A549 (cell line): ENCODE data around the gene SGCD.

Experiments used
- BHLHE40 ChIP-seq: IDR thresholded peaks from 2 replicates; pipeline ENCODE4 v1.6.1; 2012; ENCODE audit warnings: low read depth, low read length, inconsistent platforms
- CEBPB ChIP-seq, 2 experiments: fragments of >200 bp in 1 of 2; sonication (Bioruptor Twin) in 1 of 2; formaldehyde crosslinking in 1 of 2; IDR thresholded peaks; 2 replicates each; pipeline ENCODE4 v1.6.1; 2012 to 2016
- CTCF ChIP-seq: fragments of >200 bp; sonication (Bioruptor Twin); formaldehyde crosslinking; IDR thresholded peaks from 3 replicates; pipeline ENCODE4 v1.5.1; 2016
- KDM5A ChIP-seq: fragments of 200-600 bp; sonication (generic); IDR thresholded peaks from 2 replicates; pipeline ENCODE4 v1.6.1; 2016; ENCODE audit warnings: antibody characterized with exemption, mild to moderate bottlenecking
- MYC ChIP-seq: IDR thresholded peaks from 2 replicates; pipeline ENCODE4 v1.6.1; 2012; ENCODE audit warnings: mild to moderate bottlenecking, inconsistent platforms, low read length, improper control_type of control experiment, borderline replicate concordance
- NFE2L2 ChIP-seq: fragments of 150-350 bp; conservative IDR thresholded peaks from 2 replicates; pipeline ENCODE4 v1.6.1; 2014; ENCODE audit warnings: low read length
- NPAS2 ChIP-seq: fragments of 250-450 bp; sonication (Bioruptor Pico); IDR thresholded peaks from 2 replicates; pipeline ENCODE4 v1.8.0; 2022; ENCODE audit warnings: mild to moderate bottlenecking, moderate library complexity, borderline replicate concordance
- NR3C1 ChIP-seq: fragments of >200 bp; sonication (Bioruptor Twin); formaldehyde crosslinking; IDR thresholded peaks from 3 replicates; pipeline ENCODE4 v1.6.1; 2017
- POLR2A ChIP-seq: IDR thresholded peaks from 2 replicates; pipeline ENCODE4 v1.6.1; 2012; ENCODE audit warnings: mild to moderate bottlenecking, low read length
- POLR2AphosphoS2 ChIP-seq: conservative IDR thresholded peaks from 2 replicates; pipeline ENCODE4 v1.6.1; 2012; ENCODE audit warnings: low read length, improper control_type of control experiment, inconsistent platforms
- RAD21 ChIP-seq, 2 experiments: fragments of >200 bp in 1 of 2; sonication (Bioruptor Twin) in 1 of 2; formaldehyde crosslinking in 1 of 2; IDR thresholded peaks in 1 of 2; conservative IDR thresholded peaks in 1 of 2; 2 replicates in 1 of 2; 3 replicates in 1 of 2; pipeline ENCODE4 v1.6.1; 2012 to 2018; ENCODE audit warnings: inconsistent platforms in 1 of 2
- RCOR1 ChIP-seq: fragments of 150-350 bp; IDR thresholded peaks from 2 replicates; pipeline ENCODE4 v1.6.1; 2014; ENCODE audit warnings: antibody characterized with exemption, low read length, low read depth
- USF2 ChIP-seq: fragments of 450-650 bp; IDR thresholded peaks from 2 replicates; pipeline ENCODE4 v1.6.1; 2014; ENCODE audit warnings: antibody characterized with exemption
- TF ChIP-seq, protein P1 (sequence below): IDR thresholded peaks from 2 replicates; pipeline ENCODE4 v1.6.1; 2012

- TF ChIP-seq KDM5A (no peak), CEBPB (IDR thresholded peaks at IDR 0.05) (no peak), CTCF (no peak), MYC (no peak), RCOR1 (no peak), POLR2A (no peak), RAD21 (conservative IDR thresholded peaks at IDR 0.05 in 1 of 2, IDR thresholded peaks at IDR 0.05 in 1 of 2) (no peak), NFE2L2 (no peak), USF2 (no peak), NR3C1 (no peak), NPAS2 (CRISPR knock-in tag) (no peak), BHLHE40 (no peak), POLR2AphosphoS2 (no peak)
- TF ChIP-seq, protein P1, sequence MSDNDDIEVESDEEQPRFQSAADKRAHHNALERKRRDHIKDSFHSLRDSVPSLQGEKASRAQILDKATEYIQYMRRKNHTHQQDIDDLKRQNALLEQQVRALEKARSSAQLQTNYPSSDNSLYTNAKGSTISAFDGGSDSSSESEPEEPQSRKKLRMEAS: no peak
These were observed 208.0 kb downstream of the SGCD start for GRCh38 chr5:156534906-156535485.
